ENCODE results near the gene ZNF710.

Gene ZNF710

DNA sequence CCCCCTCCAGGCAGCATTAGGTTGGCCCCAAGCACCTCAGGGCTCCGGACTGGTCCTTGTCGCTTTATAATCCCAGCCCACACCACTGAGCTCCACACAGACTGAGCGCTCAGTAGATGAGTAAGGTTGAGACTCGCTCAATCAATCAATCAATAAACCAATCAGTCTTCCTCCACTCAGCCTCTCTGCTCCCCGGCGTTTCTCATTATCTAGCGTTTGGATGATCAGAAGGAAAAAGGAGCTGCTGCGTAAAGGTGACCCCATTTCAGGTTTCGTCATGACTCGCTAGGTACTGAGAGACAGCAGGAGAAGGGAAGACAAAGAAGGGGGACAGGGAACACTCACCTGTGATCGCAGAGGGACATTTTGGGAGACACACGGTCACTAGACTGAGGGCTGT lies 41.2 kb downstream of the ZNF710 start:
- DNase-seq: no peak

DNA sequence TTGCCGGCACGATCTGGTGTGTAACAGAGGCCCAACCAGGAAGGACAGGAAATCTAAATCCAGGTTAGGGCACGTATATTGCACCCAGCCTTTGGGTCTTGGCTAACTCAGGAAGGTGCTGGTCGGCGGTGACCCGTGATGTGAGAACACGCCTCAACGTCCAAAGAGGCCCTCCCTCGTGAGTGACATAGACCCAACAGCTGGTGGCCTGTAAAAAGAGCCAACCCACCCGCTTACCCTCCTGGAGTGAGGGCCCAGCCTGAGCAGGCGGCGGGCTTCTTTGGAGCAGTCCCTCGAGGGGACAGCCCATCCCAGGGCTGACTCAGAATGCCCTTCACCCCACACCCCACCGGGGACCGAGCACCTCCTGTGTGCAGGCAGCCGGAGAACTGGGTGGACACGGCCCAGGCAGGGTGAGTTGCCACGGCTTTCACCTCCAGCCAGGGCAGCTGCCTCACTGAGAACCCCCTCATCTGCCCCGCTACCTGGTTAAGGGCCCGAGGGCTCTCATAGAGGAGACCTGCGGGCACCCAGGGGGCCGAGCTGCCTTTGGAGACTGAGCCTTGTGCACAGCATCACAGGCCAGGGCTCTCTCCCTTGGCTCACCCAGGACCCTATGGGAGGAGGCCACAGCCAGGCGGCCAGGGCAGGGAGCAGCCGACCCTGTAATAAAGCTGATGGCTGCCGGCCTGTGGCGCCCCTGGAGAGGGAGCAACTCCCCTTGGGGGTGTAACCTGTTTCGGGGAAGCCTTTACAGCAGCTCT lies 41.8 kb downstream of the ZNF710 start:
- DNase-seq: no peak

DNA sequence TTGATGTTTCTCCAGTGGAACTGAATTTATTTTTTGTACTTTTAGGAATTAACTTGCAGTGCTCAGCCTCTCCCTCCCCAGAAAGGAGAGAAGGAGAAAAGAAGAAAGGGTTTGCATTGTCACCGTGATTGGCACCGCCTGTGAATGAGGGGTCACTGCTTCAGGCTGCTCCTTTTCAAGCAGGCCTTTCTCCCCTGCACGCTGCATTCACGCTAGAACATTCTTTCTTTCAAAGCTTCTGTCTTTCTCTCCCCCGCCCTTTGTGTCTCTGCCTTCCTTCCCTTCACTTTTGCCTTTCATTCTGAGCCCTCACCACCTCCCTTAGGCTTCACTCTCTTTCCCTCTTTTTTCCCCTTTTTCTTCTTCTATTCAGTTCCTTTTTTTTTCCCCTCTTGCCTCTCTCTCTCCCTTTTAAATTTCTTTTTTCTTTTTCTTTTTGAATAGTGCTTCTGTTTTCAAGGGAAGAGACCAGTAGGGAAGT lies 42.4 kb downstream of the ZNF710 start:
- no peak for DNase-seq

DNA sequence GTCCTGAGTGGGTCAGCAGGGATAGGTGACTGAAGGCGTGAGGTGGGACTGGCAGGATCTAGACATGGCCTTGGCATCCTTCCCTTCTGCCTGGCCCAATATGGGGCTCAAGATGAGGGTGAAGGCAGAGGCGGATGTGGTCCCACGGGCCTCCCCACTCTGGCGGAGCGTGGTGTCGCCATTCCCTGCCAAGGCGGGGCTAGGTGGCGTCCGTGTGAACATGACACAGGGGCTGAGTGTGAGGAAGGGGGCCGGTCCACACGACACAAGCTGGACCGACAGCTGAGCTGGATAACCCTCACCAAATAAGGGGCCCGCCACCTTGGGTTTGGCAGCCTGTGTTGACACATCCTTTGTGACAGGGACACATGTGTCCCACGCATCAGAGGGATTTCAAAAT lies 43.1 kb downstream of the ZNF710 start:
- no peak for DNase-seq

DNA sequence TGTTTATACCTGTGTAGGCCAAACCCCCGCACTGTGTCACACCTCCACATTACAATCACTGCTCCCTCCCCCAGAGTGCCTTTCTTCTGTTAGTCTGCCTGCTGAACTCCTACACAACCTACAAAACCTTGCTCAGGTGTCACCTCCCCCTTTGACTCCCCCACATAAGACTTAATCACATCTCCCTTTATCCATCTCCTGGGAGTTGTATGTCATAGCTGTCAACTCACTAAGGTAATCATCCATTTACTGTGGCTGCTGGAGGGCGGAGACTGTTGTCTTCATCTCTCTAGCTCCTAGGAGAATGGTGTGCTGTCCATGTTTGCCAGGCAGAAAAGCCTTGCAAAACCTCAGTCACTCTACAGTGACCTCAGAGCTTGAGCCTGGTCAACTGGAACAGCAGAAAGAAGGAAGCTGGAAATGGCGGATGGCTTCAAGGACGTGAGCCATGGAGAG lies 43.8 kb downstream of the ZNF710 start:
- DNase-seq: no peak

DNA sequence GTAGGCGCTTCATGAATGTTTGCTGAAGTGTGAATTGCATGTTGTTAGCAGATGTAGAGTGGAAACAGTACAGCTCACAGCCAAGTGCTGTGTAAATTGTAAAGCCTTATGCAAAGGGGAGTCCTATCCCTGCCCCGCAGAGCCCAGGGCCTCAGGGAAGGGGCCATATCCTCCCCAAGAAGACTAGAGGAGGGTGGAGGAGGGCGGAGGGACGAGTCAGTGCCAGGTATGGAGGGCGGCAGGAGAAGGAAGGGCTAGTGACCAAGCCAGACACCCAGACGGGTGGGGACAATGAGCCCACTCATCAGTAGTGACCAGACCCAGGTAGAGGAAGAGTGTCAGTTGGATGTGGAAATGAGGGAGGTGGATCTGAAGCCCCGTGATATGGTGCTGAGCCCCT lies 45.2 kb downstream of the ZNF710 start:
- DNase-seq: no peak

DNA sequence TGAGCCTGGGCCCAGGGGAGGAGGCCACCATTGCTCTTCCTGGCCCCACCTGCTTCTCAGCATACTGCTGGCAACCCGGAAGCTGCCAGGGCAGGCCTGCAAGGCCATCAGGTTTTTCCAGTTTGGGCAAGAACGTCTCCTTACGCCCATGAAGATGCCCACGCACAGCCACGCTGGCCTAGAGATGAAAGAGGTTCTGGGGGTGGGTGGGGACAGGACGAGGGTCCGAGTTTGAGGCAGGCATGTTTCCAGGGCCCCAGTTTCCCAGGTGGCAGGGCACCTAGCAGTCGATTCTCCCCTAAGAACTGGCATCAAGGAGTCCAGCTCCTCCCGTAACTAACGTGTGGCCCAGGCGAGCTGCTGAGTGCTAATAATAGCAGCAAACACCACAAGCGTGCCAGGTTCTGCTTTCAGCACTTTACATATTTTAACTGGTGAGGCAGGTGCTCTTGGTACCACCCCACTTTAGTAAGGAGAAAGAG lies 45.8 kb downstream of the ZNF710 start:
- DNase-seq: no peak

DNA sequence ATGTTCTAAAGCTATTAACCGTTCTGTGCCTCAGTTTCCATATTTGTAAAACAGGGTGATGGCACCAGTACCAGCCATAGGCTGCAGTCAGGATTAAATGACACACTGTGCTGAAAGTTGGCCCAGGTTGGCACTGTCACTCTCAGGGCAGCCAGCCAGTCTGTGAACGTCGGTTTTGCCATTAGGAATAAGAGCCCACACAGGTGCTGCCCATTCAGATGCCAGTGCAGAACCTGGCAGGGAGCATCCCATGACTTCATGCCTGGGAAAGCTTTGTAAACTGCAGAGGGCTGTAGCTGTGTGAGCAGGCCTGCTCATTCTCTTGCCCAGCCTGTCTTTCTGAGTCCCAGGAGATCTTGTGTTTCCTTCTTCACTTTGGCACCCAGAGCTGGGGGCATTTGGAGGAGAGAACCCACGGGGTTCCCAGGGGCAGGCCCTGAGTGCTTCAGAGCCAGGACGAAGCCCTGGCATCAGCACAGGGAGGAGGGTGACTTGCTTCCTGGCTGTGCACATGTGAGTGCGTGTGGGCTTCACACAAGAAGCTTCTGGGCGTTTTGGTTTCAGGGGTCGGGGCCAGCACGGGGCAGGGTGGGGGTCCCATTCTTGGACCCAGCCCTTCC lies 46.9 kb downstream of the ZNF710 start:
- no peak for DNase-seq

DNA sequence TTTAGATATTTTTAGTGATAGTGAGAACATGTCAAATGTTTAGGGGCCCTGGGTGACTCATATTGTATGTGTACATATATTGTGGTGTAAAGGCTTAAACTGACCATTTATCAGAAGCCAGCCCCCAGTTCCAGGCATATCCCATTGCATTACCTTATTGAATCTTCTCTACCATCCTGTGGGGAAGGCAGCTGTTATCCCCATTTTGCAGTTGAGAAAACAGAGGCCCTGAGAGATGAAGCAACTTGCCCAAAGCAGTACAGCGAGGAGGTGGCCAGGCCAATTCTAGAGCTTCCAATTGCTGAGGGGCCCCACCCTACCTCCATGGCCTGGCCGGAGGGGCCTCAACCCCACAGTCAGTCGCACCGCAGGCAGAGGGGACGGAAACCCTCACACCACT lies 47.9 kb downstream of the ZNF710 start:
- no peak for DNase-seq

DNA sequence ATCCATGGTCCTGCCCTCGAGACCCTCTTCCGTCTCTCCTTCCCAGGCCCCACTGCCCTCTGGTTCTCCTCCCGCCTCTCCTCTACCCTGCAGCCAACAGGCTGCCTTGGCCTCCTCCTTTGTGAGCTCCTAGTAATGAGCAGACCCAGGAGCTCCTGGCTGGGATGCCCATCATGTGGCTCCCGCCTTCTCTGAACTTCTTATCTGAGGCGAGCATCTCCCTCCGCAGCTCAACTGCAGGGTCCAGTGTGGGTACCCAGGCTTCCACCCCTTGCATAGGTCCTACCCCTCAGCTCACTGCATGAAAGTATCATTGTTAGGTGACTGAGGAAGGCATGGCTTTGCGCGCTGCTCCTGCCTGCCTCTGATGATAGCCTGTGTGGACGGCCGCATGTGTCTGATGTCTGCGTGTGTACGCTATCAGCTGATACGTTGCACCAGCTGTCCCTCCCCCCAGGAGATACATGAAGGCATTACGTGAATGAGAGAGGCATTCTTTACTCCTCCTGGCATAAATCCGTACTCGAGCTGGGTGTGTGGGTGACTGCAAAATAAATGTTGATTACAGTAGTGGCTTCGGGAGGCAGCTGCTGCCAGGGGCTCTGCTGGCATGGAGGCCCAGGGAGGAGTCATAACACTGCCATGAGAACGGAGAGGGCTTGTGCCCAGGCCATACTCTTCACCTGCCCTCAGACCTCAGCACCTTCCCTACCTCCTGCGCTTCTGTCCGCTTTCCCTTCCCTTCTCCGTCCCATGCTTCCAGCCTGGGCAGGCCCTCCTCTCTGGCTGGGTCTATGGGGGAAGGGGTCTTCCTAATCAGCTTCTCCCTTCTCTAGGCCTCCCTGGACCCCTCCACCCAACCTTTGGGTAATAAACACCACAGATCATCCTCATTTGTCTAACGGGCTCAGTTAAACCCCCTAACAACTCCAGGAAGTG lies 48.8 kb downstream of the ZNF710 start:
- DNase-seq: no peak

DNA sequence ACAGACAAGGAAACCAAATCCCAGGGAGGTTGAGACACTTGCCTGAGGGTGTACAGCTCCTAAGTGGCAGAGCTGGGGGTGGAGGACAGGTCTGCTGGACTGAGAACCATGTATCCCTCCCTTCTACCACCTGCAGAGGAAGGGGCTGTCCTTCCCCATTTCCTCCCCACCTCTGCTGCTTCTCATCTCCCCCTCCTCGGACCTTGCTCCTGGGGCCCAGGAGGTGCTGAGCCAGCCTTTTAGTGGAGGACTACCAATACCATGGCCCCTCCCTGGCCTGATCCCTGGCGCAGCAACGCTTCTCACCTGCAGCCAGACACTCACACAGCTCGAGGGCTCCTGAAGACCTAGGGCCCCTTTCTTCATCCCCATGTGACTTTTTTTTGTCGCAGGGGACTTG lies 50.8 kb downstream of the ZNF710 start:
- no peak for DNase-seq

DNA sequence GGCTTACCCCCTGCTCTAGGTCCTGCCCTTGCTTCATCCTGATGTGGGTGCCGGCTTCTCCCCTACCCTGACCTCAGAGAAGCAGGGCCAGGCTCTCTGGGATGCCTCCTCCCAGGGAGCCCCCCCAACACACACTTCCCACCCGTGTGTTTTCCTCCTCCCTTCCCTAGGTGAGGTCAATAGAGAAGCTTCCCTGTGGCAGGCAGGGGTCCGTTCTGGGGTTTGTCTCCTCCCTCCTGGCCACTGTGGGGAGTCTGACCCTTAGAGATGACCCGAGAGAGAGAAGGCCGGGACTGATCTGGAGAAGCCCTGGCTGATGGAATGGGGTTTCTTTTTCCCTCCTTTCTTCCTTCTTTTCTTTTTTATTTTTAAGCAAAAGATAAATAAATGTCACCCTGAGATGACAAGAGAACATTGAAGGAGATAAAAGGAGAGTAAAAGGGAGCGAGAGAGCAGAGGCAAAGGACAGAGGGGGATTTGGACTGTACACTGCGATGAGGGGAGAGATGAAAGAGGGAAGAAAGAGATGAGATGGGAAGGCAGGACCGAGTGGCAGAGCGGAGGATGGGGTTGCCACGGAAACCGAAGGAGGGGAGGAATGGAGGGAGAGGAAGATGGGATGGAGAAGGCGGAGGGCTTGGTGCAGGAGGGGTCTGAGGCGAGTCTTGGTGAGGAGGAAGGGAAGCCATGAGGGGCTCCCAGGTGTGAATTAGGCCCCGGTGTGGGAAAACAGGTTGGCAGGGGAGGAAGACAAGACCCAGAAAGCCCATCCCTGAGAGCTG lies 52.8 kb downstream of the ZNF710 start:
- no peak for DNase-seq

DNA sequence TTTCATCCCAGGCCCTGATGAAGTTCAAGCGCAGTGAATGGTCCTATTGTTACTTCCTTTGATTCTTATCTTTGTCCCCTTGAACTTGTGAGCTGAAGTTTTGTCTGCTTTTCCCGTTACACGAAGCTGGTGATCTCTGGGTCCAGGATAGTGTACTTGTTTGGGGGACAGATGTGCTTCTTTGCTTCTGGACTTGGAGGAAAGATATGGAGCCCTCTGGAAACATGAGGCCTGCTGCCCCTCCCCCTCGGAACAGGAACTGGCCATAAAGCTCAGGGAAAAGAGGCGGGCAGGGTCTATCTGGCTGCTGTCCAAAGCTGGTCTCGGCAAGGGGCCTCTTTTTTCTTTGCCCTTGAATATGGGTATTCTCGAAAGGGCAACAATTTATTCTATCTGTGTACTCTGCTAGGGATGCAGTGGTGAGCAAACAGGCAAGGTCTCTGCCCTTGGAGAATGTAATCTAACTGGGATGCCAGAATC lies 53.5 kb downstream of the ZNF710 start:
- DNase-seq: no peak

DNA sequence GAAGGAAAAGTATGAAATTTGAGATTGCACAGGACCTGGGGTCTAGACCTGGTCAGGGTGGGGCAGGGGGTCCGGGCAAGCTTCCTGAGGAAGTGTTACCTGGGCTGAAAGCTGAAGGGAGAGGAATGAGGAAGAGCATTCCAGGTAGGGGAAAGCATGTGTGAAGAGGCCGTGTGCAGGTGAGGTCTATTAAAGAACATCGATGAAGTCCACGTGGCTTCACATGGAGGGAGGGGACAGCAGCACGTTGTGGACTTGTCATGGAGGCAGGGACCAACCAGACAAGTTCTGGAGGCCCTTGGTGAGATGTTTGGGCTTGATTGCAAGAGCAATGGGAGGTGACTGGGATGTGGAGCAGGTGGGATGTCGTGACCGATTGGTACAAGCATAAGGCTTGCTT lies 54.1 kb downstream of the ZNF710 start:
- no peak for DNase-seq

DNA sequence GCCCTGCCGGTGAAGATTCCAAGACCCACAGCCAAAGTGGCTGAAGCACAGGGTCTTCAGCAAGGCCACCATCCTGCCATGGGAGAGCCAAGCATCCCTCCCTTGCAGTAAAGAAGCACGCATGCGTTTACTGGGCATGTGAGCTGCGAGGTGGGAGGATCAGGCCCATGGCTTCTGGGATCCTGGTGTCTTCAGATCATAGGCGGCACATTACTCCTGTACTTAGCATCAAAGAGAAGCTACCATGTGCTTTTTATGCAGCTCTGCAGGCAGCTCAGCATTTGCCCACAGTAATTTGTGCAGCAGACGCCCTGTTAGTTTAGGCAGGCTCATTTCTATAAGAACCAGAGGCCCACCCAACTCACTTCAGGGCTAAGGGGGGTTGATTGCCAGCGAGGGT lies 55.4 kb downstream of the ZNF710 start:
- no peak for DNase-seq

DNA sequence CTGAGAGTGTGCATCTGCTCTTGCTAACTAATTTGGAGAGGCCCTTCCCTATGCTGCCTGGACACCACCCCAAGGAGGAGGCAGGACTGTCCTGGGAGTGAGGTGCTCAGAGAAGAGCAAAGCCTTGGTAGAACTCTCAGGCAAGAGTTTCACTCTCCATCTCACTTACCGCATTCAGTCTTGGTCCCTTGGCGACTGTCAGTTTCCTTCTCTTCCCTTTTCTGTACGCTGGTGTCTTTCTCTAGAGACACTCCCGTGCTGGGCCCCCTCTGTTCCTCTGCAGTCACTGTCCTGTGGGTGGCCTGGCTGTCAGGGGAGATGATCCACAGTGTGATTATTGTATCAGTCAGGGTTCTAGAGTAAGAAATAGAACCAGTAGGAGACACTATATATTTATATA lies 57.2 kb downstream of the ZNF710 start:
- DNase-seq: no peak

DNA sequence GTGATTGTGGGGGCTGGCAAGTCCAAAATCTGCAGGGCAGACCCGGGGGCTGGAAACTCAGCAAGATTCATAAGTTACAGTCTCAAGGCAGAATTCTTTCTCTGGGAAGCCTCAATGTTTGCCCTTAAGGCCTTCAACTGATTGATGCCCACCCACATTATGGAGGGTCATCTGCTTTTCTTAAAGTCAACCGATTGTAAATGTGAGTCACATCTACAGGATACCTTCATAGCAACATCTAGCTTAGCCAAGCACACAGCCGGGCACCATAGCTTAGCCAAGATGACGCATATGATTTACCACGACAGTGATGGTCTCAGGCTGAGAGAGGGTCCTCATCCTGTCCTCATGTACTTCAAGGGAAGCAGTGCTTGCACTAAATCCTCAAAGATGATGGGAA lies 57.7 kb downstream of the ZNF710 start:
- no peak for DNase-seq

DNA sequence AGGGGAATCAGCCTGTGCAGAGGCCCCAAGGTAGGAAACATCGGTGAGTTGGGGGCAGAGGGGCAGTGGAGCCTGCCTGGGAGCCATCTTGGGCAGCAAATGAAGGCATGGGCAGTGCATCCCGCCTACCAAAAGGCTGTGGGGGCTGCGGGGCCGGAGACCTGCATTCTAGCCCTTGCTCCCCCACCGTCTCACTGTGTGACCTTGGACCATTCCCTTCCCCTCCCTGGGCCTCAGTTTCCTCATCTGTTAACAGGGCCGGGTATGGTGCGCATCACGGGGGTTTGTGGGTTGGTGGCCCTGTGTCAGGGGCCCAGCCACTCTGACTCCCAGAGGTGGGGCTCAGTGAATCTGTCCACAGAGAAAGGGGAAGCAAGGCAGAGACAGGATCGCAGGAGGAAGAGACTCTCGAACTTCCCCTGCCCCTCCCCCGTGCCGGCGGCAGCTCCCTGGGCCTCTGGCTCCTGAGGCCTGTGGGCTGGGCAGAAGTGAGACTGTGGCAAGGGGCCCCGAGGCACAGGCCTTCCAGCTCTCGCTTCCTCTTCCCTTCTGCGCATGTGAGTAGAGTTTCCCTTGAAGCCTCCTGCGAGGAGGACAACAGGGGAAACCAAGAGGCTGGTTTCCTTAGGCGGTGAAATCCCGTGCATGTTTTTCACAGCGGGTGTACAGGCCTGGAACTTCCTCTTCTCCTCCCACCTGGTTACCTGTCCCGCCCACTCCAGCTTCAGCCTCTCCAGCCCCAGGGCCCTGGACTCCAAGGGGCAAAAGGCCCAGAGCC lies 58.3 kb downstream of the ZNF710 start:
- peak; percentile 88 for DNase-seq

DNA sequence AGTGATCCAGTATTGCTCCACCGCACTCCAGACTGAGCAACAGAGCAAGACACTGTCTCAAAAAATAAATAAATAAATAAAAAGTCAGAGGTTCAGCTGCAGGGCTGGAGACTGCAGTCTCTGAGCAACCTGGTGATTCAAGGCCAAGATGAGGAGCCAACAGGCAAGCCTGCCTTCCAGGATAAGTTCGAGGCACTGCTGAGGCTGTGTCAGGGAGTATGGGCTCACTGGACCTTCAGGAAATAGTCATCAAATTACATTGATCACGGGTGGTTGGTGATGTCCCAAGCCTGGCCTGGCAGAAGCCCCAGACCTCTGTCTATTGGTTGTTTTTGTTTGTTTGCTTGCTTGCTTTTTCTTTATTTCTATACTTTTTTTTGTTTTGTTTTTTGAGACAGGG lies 59.7 kb downstream of the ZNF710 start:
- DNase-seq: no peak

DNA sequence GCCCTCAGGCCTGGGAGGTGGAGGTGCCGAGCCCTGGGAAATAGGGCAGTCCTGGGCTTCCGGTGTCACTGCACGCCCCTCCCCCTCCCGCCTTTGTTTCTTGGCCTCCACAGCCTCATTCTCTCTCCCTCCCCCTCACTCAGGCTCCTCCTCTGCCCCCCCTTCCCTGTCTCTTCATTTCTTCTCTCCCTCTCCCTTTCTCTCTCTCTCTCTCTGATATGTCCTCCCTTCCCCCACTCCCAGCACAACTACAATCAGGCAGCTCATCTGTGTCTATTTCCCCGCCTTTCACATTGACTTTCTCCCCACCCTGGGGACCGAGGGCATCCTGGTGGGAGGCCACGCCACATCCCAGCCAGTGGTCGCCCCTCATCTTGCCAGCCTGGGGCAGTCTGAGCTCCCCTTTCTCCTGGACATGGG lies 60.9 kb downstream of the ZNF710 start:
- DNase-seq: peak; percentile 33

DNA sequence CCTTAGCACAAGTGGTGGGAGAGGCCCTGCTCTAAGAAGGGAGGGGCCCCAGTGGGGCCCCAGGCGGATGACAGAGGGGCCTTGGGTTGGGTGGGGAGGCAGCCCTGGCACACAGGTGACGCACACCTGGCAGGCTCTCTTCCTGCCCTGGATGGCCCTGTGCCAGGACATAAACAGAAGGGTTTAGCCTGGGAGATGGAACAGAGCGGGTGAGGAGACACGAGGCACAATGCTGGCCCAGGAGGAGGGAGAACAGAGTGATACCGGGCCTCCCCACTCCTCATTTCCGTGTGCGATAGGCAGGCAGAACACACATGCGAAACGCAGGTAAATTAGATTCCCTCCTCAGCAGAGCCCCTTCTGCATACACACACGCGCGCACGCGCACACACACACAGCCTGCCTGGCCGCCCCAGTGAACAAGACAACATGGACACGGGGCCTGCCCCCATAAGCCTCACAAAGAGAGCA lies 61.4 kb downstream of the ZNF710 start:
- no peak for DNase-seq

Measured in activated CD4-positive, alpha-beta T cell treated with anti-CD3 and anti-CD28 coated beads, Interleukin-2, Interleukin-6, amounts not matched to agents 100 ng/mL and 50 ng/mL, durations not matched to agents 16 hours and 8 hours (primary cell).